GM21717 (cell line): ENCODE measurements around the gene RRP1B.
"Not testable (repeated sequence)": the region's sequence is repeated elsewhere in the genome, so short reads cannot be mapped to it uniquely, and the experiment has no call there.

Source experiments
- ATAC-seq: cut with Tn5 transposase; IDR thresholded peaks from one replicate; pipeline ENCODE4 v1.9.1; 2021; ENCODE audit warnings: mild to moderate bottlenecking, moderate library complexity; ENCODE audit not compliant: unreplicated experiment

RRP1B gene

DNA sequence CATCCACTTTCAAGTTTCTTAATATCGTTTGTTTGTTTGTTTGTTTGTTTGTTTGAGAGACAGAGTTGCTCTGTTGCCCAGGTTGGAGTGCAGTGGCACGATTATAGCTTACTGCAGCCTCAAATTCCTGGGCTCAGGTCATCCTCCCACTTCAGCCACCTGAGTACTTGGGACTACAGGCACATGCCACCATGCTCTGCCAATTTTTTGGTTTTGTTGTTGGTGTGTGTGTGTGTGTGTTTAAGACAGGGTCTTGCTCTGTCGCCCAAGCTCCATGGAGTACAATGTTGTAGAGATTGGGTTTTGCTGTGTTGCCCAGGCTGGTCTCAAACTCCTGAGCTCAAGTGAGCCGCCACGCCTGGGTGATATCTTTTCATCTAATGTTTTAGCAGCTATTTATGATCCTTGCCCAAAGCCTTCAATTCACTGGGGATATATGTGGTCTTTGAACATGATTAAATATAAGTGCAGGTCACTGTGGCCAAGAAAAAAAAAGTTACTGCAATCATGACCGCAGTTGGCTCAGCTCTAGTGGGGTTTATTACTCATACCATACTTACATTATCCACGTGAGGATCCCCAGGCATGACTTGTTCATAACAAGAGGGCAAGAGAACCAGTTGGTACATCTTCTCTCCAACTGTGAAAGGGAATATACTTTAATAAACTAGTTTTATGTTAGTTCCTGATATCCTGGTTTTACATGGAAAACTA lies 8.0 kb downstream of the RRP1B start:
- no peak for ATAC-seq

DNA sequence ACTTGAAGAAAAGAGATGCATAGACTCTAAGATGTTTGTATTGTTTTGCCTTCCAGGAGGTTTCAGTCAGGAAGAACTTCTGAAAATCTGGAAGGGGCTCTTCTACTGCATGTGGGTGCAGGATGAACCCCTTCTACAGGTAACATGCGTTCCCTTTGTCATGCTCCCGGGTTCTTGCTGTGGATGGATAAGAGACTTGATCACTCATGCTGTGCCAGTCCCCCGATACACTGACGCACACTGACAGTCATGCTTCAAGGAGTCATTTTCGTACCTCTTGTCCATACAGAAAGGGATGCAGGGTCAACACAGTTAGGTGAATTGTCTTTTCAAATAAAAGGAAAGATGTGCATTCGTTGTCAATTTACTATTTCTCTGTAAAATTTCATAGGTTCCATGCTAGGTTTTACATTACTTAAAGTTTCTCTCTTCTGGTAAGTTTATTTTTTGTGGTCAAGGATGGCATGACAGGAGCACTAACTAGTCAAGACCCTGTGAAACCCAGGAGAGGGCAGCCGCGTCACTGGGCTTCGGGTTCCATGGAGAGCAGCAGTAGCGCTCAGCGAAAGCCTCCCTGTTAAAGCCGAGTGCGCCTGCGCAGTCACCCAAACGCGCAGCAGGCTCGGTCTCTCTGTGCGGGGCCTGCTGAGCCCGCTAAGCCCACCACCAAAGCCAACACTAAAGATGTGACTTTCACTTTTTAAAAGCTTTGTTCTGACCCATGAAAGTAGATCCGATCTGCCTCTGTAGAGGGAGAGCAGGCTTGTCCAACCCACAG lies 10.7 kb downstream of the RRP1B start:
- no peak for ATAC-seq

DNA sequence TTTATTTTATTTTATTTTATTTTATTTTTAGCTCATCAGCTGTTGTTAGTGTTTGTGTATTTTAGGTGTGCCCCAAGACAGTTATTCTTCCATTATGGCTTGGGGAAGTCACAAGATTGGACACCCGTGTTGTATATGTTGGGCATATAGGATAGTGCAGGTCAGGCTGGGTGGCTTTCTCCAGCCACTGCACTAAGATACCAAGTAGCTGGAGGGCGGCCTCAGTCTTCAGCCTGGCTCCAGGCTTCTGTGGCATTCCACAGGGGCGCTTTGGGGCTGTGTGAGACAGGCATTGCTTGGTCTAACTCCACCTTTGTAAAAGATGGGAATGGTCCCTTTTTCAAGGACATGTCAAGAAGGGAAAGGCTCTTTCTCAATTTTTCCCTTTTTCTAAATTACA lies 16.5 kb downstream of the RRP1B start:
- ATAC-seq: no peak

GRCh38 chr21:43676391-43676790 lies 17.0 kb downstream of the RRP1B start:
- no peak for ATAC-seq

GRCh38 chr21:43679951-43680350 lies 20.6 kb downstream of the RRP1B start:
- no peak for ATAC-seq

DNA sequence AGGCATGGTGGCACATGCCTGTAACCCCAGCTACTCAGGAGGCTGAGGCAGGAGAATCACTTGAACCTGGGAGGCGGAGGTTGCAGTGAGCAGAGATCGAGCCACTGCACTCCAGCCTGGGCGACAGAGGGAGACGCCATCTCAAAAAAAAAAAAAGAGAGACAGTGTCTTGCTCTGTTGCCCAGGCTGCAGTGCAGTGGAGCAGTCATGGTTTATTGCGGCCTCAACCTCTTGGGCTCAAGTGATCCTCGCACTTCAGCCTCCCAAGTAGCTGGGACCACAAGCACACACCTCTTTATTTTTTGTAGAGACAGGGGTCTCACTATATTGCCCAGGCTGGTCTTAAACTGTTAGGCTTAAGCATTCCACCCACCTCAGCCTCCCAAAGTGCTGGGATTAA lies 21.1 kb downstream of the RRP1B start:
- not testable (repeated sequence) for ATAC-seq

DNA sequence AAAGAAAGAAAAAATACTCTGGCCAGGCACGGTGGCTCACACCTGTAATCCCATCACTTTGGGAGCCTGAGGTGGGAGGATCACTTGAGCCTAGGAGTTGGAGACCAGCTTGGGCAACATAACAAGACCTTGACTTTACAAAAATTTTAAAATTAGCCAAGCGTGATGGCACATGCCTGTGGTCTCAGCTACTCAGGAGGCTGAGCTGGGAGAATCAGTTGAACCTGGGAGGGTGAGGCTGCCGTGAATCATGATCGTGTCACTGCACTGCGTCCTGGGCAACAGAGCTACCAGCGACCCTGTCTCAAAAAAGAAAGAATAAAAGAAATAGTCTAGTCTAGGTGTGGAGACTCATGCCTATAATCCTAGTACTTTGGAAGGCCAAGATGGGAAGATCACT lies 22.3 kb downstream of the RRP1B start:
- ATAC-seq: no peak

DNA sequence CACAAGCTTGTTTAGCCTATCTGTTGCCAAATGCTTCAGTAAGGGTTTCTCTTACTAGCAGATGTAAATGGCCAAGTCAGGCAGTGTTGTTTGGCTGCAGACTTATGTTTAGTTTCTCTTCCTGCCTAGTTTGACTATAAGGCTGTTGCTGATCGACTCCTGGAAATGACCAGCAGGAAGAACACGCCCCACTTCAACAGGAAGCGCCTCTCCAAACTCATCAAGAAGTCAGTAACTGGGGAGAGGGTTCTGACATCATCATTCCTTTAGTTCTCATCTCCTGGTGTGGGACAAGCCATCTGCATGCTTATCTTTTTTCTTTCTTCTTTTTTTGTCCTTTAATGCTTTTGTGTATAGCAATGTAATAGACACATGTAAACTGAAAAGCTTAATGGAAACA lies 25.1 kb downstream of the RRP1B start:
- no peak for ATAC-seq

DNA sequence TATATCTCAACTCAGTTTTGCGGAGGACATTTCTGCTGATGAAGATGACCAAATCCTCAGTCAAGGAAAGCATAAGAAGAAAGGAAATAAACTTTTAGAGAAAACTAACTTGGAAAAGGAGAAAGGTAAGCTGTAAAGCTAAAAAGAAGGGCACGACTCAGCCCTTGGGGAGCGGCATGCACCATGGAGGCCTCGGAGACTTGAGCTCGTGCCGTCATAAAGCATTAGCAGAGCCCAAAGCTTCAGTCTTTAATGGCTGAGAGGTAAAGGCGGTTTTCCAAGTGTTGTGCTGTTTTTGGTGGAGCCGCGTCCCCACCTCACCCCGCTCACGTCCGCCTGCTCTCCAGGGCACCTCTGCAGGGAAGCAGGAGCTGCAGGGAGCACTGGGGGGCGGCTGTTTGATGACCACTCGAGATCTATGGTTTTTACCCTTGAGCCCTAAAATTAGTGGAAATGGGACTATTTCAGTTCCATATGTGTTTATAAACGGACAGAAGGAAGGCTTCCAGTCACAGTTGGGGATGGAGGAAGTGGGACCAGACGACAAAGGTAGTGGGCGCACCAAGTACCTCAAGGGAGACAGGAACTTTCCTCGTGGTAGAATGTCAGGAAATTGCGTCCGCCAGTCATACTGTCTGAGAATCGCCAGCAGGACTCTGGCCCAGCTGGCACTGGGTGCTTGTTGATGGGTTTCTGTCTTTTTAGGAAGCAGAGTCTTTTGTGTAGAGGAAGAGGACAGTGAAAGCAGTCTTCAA lies 27.6 kb downstream of the RRP1B start:
- ATAC-seq: no peak

GRCh38 chr21:43687566-43688399 lies 28.4 kb downstream of the RRP1B start:
- no peak for ATAC-seq

- ATAC-seq: no peak
Measured at GRCh38 chr21:43688906-43689305, 29.5 kb downstream of the RRP1B start.

- no peak for ATAC-seq
Measured at GRCh38 chr21:43689556-43690337, 30.4 kb downstream of the RRP1B start.

DNA sequence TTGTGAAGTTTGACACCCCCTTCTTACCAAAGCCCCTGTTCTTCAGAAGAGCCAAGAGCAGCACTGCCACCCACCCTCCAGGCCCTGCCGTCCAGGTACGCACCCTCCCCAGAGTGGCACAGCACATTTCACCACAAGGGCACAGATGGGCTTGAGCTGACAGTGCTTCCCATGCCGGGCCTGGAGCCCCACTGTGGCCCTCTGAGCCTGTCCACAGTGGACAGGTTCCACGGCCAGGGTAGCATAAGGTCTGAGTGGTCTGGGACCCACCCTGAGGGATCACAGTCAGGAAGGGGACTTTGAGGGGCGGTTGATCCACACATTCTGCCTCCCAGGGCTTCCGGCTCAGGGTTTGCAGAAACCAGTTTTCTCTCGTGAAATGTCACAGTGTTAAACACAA lies 31.0 kb downstream of the RRP1B start:
- no peak for ATAC-seq

- ATAC-seq: no peak
Measured at GRCh38 chr21:43691086-43691795, 31.9 kb downstream of the RRP1B start.

DNA sequence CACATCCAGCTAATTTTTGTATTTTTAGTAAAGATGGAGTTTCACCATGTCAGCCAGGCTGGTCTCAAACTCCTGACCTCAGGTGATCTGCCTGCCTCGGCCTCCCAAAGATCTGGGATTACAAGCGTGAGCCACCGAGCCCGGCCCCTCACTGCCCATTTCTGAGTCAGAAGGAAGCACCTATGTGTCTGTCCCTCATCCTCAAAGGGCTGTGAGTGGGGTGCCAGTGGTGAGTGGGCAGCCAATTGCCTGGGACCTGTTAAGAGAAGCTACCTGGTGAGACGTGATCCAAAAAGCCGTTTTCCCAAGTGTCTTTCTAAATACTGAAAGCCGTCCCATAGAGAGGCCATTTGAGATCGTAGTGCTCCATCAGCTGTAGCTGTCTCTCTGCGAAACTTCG lies 32.4 kb downstream of the RRP1B start:
- no peak for ATAC-seq

DNA sequence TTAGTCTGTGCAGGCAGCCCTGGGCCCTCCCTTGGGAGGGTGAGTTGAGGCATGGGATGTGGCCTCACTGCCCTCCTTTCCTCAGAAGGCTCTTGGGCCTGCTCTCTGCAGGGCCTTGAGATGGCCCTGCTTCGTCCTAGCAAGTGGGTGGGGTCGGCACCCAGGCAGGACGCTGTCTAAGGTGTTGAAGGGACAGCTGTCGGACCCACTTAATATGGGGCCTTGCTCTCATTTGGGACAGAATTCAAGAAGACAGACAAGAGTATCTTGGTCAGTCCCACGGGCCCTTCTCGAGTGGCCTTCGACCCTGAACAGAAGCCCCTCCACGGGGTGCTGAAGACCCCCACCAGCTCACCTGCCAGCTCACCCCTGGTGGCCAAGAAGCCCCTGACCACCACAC lies 33.6 kb downstream of the RRP1B start:
- no peak for ATAC-seq

DNA sequence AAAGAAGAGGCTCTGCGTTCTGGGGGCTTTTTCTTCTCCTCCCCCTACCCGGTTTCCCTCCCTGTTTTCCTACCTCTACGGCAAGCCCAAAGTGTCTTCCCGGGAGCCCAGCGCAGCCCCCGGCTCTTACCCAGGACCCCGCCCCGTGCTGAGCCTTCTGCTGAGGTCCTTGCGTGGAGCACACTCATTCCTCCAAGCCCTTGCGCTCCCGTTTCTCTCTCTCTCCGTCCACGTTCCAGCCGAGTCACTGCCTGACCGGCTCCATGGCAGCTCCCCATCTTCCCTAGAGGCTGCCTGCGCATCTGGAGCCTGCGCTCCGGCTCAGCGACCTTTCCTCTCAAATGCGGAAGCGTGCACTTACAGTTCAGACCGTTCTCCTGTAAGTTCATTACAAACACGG lies 34.6 kb downstream of the RRP1B start:
- no peak for ATAC-seq

DNA sequence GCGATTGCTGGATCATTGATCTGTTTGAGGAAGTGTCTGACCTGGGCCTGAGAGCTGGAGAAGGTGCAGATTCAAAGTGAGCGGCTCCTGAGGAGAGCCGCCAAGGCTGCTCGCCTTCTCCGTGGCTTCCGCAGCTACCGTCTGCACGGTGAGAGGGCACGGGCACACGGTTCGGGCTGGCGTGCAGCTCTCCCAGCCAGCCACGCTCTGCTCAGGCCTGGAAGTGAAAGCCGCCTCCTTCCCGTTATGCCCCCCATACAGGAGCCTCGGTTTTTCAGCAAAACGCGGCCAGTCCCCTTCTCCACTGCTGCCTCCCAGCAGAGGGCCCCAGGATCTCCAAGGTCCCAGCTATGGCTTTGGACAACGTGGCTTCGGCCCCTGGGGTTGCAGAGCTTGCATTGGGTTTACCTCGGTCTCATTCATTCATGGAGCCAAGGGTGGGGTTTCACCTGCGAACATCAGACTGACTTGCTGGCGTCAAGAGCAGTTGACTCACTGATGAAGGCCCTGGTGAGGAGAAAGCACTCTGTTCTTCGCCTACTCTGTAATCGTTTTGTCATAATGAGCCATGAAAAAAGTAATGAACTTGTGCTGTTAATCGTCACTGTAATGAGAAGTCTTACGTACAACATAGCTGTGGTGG lies 35.2 kb downstream of the RRP1B start:
- no peak for ATAC-seq

- ATAC-seq: no peak
Measured at GRCh38 chr21:43696214-43696613, 36.9 kb downstream of the RRP1B start.
